ENCODE measurements around the gene HBG1.
A peak's percentile ranks its signal among the peaks of the same experiment; 100 is the strongest.

Gene HBG1

DNA sequence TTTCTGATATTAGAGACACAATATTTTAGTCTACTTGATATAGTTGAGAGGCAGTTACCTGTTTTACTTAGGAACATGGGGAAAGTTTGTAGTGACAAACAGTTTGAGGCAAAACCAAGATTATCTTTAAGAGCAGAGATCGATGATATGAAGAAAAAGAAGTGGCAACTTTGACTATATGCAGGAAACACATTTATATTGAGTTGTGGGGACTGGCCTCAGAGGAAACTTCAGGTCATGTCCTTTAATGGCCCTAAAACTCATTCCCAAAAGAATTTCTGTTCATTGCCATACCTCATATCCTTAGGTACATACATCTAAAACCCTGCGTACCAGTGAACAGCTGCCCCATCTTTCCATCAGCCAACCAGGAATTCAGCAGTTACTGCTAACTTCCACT is 4.5 kb downstream of the HBG1 start:
- no peak for DNase-seq

GRCh38 chr11:5243816-5244180 is 5.9 kb downstream of the HBG1 start:
- no peak for DNase-seq

DNA sequence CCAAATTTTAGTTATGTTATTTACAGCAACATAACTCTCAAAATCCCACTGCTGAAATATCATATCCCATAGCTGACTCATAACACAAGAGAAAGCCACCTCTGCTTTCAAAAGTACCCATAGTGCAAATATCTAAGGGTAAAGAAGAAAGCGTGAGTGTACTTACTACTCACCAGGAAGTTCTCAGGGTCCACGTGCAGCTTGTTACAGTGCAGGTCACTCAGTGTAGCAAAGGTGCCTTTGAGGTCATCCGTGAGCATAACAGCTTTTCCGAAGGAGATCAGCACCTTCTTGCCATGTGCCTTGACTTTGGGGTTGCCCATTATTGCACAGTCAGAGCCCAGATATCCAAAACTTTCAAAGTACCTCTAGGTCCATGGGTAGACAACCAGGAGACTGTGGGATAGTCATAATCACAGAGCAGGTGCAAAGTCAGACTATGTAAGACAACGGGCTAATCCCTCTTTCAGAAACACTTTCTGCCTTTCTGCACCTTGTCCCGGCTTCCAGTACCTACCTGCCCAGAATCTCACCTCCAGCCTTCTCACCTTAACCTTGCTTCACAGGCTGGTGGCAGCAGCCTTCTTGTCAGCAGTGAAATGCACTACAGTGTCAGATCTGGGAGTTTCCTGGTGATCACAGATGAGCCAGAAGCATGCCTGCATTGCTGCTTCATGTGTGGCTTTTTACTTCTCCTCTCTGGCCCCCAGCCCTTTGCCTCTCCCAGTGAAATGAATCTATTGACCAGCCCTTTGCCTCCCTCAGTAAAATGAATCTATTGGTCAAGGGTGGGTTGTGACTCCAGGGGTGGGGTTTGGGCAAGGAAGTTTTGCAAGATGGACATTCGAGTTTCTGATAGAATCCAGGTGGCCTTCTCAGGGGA is 6.5 kb downstream of the HBG1 start:
- peak in 1 of 5 experiments; percentile 3 for DNase-seq

- DNase-seq: no peak
Measured at GRCh38 chr11:5242208-5242607, 7.4 kb downstream of the HBG1 start.

DNA sequence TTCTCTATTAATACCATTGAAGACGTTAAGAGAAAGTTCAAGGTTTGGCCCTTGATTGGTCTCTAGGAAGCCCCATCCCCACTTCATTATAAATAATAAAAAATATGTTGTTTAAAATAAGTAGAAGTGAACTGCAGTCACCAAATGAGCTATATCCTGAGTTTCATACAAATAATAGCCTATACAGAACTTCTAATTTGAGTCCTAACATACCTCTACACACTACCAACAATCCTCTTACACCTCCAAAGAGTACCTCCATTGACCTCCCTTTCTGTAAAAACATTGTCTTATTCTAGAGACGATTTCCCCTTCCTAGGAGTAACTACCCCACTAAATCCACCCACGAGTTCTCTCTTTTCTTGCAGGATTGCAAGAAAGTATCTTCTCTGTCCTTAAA is 8.2 kb downstream of the HBG1 start:
- DNase-seq: no peak

DNA sequence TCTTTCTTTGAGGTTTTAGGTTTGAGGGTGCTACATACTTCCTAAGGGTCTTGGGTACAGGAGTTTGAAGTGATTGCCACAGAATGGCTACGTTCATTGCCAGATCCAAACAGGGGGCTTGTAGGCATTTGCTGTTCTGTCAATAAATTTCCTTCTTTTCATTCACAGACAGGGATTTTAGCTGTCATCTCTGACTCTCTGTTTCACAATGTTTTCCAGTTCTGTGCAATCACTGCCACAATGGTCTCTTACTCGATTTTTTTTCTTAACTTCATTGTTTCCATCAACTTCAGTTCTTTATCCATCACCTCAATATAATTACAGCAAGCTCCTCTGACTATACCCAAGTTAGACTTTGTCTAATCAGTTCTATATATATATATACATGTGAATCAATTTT is 9.2 kb downstream of the HBG1 start:
- no peak for DNase-seq

DNA sequence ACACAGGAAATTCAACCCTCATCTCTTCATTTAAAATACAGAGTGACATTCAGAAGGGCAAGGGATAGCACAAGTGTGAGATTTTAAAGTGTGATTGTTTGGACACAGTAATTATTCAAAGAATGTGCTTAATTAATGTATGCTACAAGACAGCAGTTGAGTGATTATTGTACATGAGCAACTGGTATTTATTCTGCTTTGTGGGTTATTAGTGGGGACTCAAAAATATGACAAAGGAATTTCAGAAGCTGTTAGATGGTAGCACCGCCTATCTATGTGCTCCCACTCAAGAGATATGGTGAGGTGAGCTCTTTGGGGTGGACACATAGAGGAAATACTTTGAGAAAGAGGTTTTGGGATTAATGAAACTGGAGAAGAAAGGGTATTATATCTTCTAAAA is 9.6 kb downstream of the HBG1 start:
- DNase-seq: no peak

GRCh38 chr11:5239046-5239445 is 10.6 kb downstream of the HBG1 start:
- DNase-seq: no peak

DNA sequence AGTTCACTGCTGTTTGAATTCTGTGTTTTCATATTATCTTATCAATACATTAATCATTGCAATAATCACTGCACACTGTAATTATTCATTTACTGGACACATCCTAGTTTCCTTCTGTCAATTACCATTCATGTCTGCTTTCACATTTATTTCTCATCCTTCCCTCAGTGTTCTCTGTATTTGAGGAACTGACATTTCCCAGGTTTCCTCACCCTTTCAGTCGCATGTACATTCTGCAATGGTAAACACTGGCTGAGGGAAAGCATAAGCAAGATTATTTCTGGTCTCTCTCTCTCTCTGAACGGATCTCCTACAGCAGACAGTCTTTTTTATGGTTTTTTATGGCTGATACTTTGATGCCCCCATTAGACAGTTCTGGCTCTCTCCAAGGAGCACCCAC is 11.2 kb downstream of the HBG1 start:
- no peak for DNase-seq

- no peak for DNase-seq
Measured at GRCh38 chr11:5237420-5237819, 12.2 kb downstream of the HBG1 start.

GRCh38 chr11:5235364-5236095 is 14.1 kb downstream of the HBG1 start:
- no peak for DNase-seq

DNA sequence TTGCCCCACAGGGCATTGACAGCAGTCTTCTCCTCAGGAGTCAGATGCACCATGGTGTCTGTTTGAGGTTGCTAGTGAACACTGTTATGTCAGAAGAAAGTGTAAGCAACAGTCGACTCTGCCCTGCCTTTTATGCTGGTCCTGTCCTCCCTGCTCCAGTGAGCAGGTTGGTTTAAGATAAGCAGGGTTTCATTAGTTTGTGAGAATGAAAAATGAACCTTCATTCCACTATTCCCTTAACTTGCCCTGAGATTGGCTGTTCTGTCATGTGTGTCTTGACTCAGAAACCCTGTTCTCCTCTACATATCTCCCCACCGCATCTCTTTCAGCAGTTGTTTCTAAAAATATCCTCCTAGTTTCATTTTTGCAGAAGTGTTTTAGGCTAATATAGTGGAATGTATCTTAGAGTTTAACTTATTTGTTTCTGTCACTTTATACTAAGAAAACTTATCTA is 15.2 kb downstream of the HBG1 start, which contains the start of gene HBD:
HBD (minus strand) TSS at position 103 of the 454 bp plus-strand sequence; CDS start at position 53, 50 bp downstream.
- DNase-seq: peak in 1 of 5 experiments; percentile 68

DNA sequence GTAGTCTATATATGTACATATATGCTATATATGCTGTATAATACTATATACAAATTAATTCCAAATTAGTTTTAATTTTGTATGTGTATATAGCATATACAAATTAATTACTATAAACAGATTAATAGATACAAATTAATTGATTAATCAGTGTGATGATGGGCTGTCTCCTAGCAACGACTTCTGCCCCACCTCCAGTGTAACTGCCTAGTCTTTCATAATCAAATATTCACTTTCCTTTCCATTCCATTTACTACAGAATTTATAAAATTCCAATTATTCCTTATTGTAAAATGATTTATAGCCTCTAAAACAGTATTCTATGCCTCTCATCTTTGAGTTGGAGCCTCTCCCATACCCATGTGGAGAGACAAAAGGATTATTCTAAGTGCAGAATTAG is 16.4 kb downstream of the HBG1 start:
- no peak for DNase-seq

DNA sequence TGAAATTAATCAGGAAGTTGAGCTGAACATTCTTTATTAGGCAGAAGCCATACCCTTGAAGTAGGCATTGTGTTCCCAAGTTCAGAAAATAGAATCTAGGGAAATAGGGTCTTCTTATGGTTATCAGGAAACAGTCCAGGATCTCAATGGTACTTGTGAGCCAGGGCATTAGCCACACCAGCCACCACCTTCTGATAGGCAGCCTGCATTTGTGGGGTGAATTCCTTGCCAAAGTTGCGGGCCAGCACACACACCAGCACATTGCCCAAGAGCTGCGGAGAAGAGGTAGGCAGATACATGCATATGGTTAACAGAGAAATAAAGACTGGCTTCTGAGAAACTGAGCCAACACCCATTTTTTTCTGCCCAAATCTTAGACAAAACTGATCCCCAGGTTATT is 16.8 kb downstream of the HBG1 start:
- DNase-seq: no peak

- DNase-seq: no peak
Measured at GRCh38 chr11:5232176-5232575, 17.5 kb downstream of the HBG1 start.

GRCh38 chr11:5231111-5231510 is 18.5 kb downstream of the HBG1 start:
- no peak for DNase-seq

- no peak for DNase-seq
Measured at GRCh38 chr11:5230266-5230665, 19.4 kb downstream of the HBG1 start.

DNA sequence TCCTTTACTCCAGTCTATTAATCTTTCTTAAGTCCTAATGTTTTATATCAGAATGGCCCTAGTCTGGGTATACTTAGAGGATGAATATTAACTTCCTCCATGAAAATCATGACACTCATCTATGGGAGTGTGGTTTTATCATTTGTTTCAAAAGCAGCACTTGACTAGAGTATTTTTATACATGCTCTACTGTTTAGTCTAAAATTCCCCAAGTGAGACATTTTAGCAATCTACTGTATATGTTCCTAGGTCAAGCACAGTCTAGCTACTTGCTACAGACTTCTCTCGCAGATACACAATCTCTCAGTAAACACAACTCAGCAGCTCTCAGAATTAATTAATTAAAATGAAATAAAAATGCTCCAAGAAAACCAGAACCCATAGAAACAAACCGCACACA is 19.9 kb downstream of the HBG1 start:
- DNase-seq: no peak

DNA sequence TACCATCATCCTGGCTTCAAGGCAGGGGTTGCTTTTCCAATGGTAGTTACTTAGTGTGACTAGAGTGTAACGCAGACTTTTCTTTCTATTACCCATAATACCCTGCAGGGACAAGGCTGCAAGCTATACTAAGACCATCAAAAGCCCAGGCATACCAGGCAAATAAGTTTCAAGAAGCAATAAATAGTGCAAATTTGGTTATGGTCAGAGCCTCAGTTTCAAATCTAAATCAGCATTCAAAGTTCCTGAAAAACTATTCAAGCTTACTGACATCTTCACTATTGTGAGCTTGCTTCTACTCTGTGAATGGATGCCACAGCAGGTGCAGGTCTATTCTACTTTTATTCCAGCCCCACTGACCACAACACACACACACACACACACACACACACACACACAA is 20.3 kb downstream of the HBG1 start:
- no peak for DNase-seq

DNA sequence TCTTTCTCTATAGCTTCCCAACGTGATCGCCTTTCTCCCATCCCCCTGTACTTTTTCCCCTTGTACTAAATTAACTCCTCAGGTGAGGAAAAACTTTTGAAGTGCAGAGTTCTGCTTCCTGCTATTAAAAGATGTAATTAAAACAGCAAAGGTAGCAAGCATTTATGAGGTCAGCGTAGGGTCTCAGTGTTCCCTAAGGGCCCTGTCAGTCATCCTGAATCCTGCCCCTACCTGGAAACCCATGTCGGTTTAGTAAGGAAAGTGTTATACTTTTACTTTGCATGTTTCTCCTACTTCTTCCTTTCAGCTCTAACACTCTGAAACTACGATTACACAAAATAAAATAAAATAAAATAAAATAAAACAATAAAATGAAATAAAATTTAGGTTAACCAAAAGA is 21.5 kb downstream of the HBG1 start:
- no peak for DNase-seq

- no peak for DNase-seq
Measured at GRCh38 chr11:5227681-5228080, 22.0 kb downstream of the HBG1 start.

DNA sequence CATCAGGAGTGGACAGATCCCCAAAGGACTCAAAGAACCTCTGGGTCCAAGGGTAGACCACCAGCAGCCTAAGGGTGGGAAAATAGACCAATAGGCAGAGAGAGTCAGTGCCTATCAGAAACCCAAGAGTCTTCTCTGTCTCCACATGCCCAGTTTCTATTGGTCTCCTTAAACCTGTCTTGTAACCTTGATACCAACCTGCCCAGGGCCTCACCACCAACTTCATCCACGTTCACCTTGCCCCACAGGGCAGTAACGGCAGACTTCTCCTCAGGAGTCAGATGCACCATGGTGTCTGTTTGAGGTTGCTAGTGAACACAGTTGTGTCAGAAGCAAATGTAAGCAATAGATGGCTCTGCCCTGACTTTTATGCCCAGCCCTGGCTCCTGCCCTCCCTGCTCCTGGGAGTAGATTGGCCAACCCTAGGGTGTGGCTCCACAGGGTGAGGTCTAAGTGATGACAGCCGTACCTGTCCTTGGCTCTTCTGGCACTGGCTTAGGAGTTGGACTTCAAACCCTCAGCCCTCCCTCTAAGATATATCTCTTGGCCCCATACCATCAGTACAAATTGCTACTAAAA is 22.8 kb downstream of the HBG1 start, which contains the start of gene HBB:
HBB (minus strand) TSS at position 340 of the 579 bp plus-strand sequence; CDS start at position 290, 50 bp downstream.
- DNase-seq: no peak

- no peak for DNase-seq
Measured at GRCh38 chr11:5225480-5225871, 24.2 kb downstream of the HBG1 start.

Data from T-helper 2 cell (primary cell).